Naive thymus-derived CD4-positive, alpha-beta T cell (primary cell): Measurements from ENCODE around the gene SPARC. TPM values are rescaled to one million over a fixed set of nuclear protein-coding genes. Genes with fewer than 3 reads are reported as not detected.

ENCODE experiments used
- ATAC-seq: fragments of 150-1000 bp; cut with Tn5 transposase; 2 replicates; pipeline ENCODE4 v1.10.0; 2021; ENCODE audit warnings: mild to moderate bottlenecking, moderate library complexity
- CTCF ChIA-PET: fragments of 350-600 bp; sonication (Branson Sonifier 250); formaldehyde crosslinking; loops from one replicate; lab custom pipeline; 2021; ENCODE audit warnings: antibody characterized with exemption; lab: Charles Lee
- POLR2A ChIA-PET: fragments of 350-600 bp; sonication (Branson Sonifier 250); formaldehyde crosslinking; loops from one replicate; lab custom pipeline; 2021; ENCODE audit warnings: antibody characterized with exemption, inconsistent platforms; lab: Charles Lee
- DNase-seq, 9 donors: peaks; one replicate each; pipeline versions ENCODE4 v3.0.0 to v3.0.0-alpha.2; 2020 to 2022; ENCODE audit warnings: mixed read lengths in 1 of 9
- H3K27ac ChIP-seq: one replicate; pipeline ENCODE4 v1.7.0; 2013; ENCODE audit warnings: mild to moderate bottlenecking, low read depth, low read length, moderate library complexity
- H3K27me3 ChIP-seq, 2 donors: one replicate each; pipeline ENCODE4 v1.7.0; 2013; ENCODE audit warnings: low read length in 2 of 2, mild to moderate bottlenecking in 2 of 2, moderate library complexity in 2 of 2; ENCODE audit not compliant: control insufficient read depth in 2 of 2, insufficient read depth in 2 of 2
- H3K36me3 ChIP-seq, 3 experiments: 1 replicate in 2 of 3; 2 replicates in 1 of 3; pipeline ENCODE4 v1.7.0; 2013; ENCODE audit warnings: low read length in 3 of 3, mild to moderate bottlenecking in 3 of 3, moderate library complexity in 1 of 3; ENCODE audit not compliant: insufficient read depth in 3 of 3, control insufficient read depth in 2 of 3
- H3K4me1 ChIP-seq, 2 donors: one replicate each; pipeline ENCODE4 v1.7.0; 2013; ENCODE audit warnings: low read length in 2 of 2, mild to moderate bottlenecking in 2 of 2, moderate library complexity in 1 of 2; ENCODE audit not compliant: control insufficient read depth in 2 of 2, insufficient read depth in 2 of 2
- H3K4me3 ChIP-seq: 2 replicates; pipeline ENCODE4 v1.7.0; 2013; ENCODE audit warnings: mild to moderate bottlenecking, low read length
- H3K9me3 ChIP-seq, 3 experiments: 1 replicate in 2 of 3; 2 replicates in 1 of 3; pipeline ENCODE4 v1.7.0; 2013; ENCODE audit warnings: low read length in 3 of 3; ENCODE audit not compliant: control insufficient read depth in 2 of 3
- H3K27ac Mint-ChIP-seq, 9 donors: one replicate each; pipeline ENCODE4 v1.8.0; 2020 to 2022; ENCODE audit warnings: mixed read lengths in 9 of 9, mild to moderate bottlenecking in 8 of 9, moderate library complexity in 5 of 9, inconsistent platforms in 2 of 9
- H3K27me3 Mint-ChIP-seq, 5 donors: one replicate each; pipeline ENCODE4 v1.8.0; 2021 to 2022; ENCODE audit warnings: mixed read lengths in 5 of 5, mild to moderate bottlenecking in 1 of 5
- H3K36me3 Mint-ChIP-seq, 5 donors: one replicate each; pipeline ENCODE4 v1.8.0; 2020 to 2022; ENCODE audit warnings: mixed read lengths in 5 of 5, mild to moderate bottlenecking in 3 of 5, inconsistent platforms in 1 of 5
- H3K4me1 Mint-ChIP-seq, 7 donors: one replicate each; pipeline ENCODE4 v1.8.0; 2020 to 2022; ENCODE audit warnings: mixed read lengths in 7 of 7, mild to moderate bottlenecking in 3 of 7, inconsistent platforms in 1 of 7
- H3K4me3 Mint-ChIP-seq, 10 donors: one replicate each; pipeline ENCODE4 v1.8.0; 2020 to 2022; ENCODE audit warnings: mild to moderate bottlenecking in 10 of 10, mixed read lengths in 10 of 10, moderate library complexity in 6 of 10, inconsistent platforms in 2 of 10
- H3K9me3 Mint-ChIP-seq, 11 donors: one replicate each; pipeline ENCODE4 v1.8.0; 2020 to 2022; ENCODE audit warnings: mixed read lengths in 11 of 11, mild to moderate bottlenecking in 4 of 11, inconsistent platforms in 1 of 11, moderate library complexity in 1 of 11
- intact Hi-C, 2 donors: fragments of 100-400 bp; cut with micrococcal nuclease; formaldehyde crosslinking; loops; one replicate each; pipeline ENCODE4 v1.15.1; 2023
- polyA plus RNA-seq, 2 donors: library from polyadenylated mRNA; unstranded; fragments of 300-500 nt; fragmentation: Illumina TruSeq; gene quantifications; one replicate each; pipeline ENCODE4 v1.2.3, GENCODE V29; 2021
- total RNA-seq, 6 experiments: library from RNA in 5 of 6; stranded (reverse) in 5 of 6; gene quantifications; 1 replicate in 5 of 6; 2 replicates in 1 of 6; pipeline ENCODE4 v1.2.3 and lab custom pipeline; 2021 to 2026

The SPARC gene
- total and polyA plus RNA-seq, 7 experiments from 2014 or later, result 0.30 to 14.5 (median 0.62) TPM; not detected in 2

DNA sequence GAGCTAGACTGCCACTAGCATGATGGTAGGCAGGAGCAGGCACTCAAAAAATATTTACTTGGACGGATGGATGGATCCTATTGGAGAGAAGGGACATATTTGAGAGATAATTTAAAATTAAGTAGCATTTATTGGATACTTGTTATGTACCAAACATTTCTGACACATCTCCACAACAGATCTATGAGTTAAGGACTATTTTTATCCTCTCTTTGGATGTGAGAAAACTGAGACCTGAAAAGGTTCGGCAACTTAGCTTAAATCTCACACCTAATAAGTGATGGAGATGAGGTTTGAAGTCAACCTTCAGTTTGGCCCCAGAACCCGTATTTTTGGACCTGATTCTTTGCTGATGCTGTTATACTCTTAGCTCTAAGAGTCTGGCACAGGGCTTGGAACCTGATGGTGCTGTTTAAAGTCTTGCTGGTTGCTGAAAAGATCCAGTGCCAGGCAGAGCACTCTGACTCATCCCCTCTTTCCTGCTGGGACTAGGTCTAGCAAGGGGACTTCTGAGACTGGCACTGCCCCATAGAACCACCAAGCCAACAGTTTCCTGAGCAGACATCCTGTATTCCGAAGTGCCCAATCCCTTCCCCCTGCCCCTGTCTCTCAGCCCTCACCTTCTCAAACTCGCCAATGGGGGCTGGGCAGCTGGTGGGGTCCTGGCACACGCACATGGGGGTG, 15.6 kb downstream of the SPARC start:
- Mint-ChIP-seq H3K27ac (no peak overlapping the region), H3K4me1 (peaks cover 0 to 3% (median 0%) of the 10 kb centered on the region in 7 donors), H3K27me3 (peaks cover 0 to 3% (median 0%) of the 10 kb centered on the region in 5 donors), H3K36me3 (no peaks in the 10 kb centered on the region), H3K9me3 (no peaks in the 10 kb centered on the region), H3K4me3 (no peak overlapping the region)
- CTCF ChIA-PET, result interaction anchor here (1.9 kb wide), 1 partner anchor 12 kb away, joined by 5 read pairs; no protein-coding TSS in a partner anchor
- Histone ChIP-seq H3K4me3 (no peak overlapping the region), H3K36me3 (no peaks in the 10 kb centered on the region), H3K9me3 (no peaks in the 10 kb centered on the region), H3K27ac (no peak overlapping the region), H3K27me3 (no peaks in the 10 kb centered on the region), H3K4me1 (no peaks in the 10 kb centered on the region)
- no peak for ATAC-seq
- intact Hi-C loops, result no loop called here
- no peak for DNase-seq
- POLR2A ChIA-PET, result no interaction called here

DNA sequence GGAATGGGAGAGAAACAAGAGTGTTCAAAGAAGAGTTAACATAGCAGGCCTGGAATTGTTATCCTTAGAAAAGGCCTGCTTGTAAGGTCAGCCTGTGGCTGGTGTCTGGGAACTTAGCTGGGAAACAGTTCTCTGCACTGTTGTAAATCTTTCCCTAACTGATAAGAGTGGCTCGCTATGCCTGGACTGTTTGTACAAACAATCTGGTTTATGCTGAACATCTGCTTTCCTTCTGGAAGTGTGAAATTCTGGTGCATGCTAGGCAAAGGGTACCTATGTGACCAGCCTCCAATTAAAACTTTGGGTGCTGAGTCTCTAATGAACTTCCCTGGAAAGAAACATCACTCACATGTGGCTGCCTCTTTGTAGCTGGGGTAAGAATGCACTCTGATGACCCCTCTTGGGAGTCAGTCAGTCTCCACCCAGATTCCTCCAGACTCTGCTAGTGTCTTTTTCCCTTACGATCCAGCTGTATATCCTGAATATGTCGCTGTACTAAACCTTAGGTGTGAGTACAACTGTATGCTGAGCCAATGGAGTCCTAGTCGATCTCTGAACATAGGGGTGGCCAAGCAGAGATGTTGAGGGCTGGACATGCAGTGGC, 16.5 kb downstream of the SPARC start:
- no peak for ATAC-seq
- no peak overlapping the region for H3K27ac ChIP-seq
- no peaks in the 10 kb centered on the region for H3K4me1 ChIP-seq
- CTCF ChIA-PET, result interaction anchor here (0.5 kb wide), 1 partner anchor 22 kb away, joined by 5 read pairs; no protein-coding TSS in a partner anchor
- intact Hi-C loops, result no loop called here
- H3K27me3 ChIP-seq, result no peaks in the 10 kb centered on the region
- H3K9me3 Mint-ChIP-seq, result no peaks in the 10 kb centered on the region
- H3K4me3 Mint-ChIP-seq, result no peak overlapping the region
- no peak overlapping the region for H3K4me3 ChIP-seq
- peaks cover 0 to 3% (median 0%) of the 10 kb centered on the region in 5 donors for H3K27me3 Mint-ChIP-seq
- no peaks in the 10 kb centered on the region for H3K36me3 Mint-ChIP-seq
- H3K36me3 ChIP-seq, result no peaks in the 10 kb centered on the region
- no peaks in the 10 kb centered on the region for H3K9me3 ChIP-seq
- no peak for DNase-seq
- no peaks in the 10 kb centered on the region for H3K4me1 Mint-ChIP-seq
- H3K27ac Mint-ChIP-seq, result no peak overlapping the region
- POLR2A ChIA-PET, result no interaction called here

DNA sequence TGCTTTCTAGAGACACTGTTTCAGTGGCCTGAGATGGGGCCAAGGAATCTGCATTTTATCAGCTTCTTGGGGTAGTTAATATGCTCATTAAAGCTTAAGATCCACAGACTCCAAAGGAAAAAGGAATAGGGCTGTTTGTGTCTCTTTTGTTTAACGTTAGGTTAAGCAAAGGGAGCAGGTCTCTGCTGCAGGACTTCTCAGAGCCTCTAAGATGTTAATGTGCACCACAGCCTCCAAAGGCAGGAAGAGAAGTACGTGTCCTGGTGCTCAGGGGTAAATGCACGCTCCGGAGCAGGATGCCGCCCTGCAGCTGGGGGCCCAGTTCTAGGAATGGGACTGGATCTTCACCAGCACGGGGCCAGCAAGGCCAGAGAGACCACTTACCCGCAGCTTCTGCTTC, 19.6 kb downstream of the SPARC start:
- CTCF ChIA-PET, result no interaction called here
- H3K36me3 Mint-ChIP-seq, result no peaks in the 10 kb centered on the region
- H3K36me3 ChIP-seq, result no peaks in the 10 kb centered on the region
- no peaks in the 10 kb centered on the region for H3K9me3 Mint-ChIP-seq
- H3K4me3 Mint-ChIP-seq, result no peak overlapping the region
- no peak overlapping the region for H3K27ac ChIP-seq
- H3K27me3 Mint-ChIP-seq, result peaks cover 0 to 7% (median 0%) of the 10 kb centered on the region in 5 donors
- no peaks in the 10 kb centered on the region for H3K4me1 ChIP-seq
- POLR2A ChIA-PET, result interaction anchor here (0.6 kb wide), 1 partner anchor 106 kb away, joined by 3 read pairs; no protein-coding TSS in a partner anchor
- H3K27ac Mint-ChIP-seq, result no peak overlapping the region
- H3K27me3 ChIP-seq, result no peaks in the 10 kb centered on the region
- ATAC-seq (no peak), DNase-seq (no peak)
- H3K4me1 Mint-ChIP-seq, result peaks cover 9 to 15% (median 12%) of the 10 kb centered on the region in 7 donors
- no peaks in the 10 kb centered on the region for H3K9me3 ChIP-seq
- intact Hi-C loops, result no loop called here
- no peak overlapping the region for H3K4me3 ChIP-seq

- CTCF ChIA-PET, result interaction anchor here (0.6 kb wide), 1 partner anchor 9 kb away, joined by 3 read pairs; no protein-coding TSS in a partner anchor
- intact Hi-C loops, result no loop called here
Observed at GRCh38 chr5:151665613-151666012, 21.1 kb downstream of the SPARC start.

GRCh38 chr5:151664694-151665585, 21.8 kb downstream of the SPARC start:
- Mint-ChIP-seq H3K4me1 (peaks cover 9 to 15% (median 12%) of the 10 kb centered on the region in 7 donors), H3K9me3 (no peaks in the 10 kb centered on the region), H3K27me3 (peaks cover 0 to 9% (median 0%) of the 10 kb centered on the region in 5 donors), H3K4me3 (no peak overlapping the region), H3K27ac (peak overlapping the region in 1 of 9 donors; percentile 31), H3K36me3 (no peaks in the 10 kb centered on the region)
- Histone ChIP-seq H3K27me3 (no peaks in the 10 kb centered on the region), H3K4me3 (no peak overlapping the region), H3K36me3 (no peaks in the 10 kb centered on the region), H3K9me3 (no peaks in the 10 kb centered on the region), H3K27ac (no peak overlapping the region), H3K4me1 (no peaks in the 10 kb centered on the region)
- intact Hi-C loops, result no loop called here
- POLR2A ChIA-PET, result no interaction called here
- no peak for DNase-seq
- ATAC-seq, result no peak
- CTCF ChIA-PET, result no interaction called here

More at GRCh38 chr5:151665613-151666012, 21.1 kb downstream of the SPARC start:
- H3K36me3 ChIP-seq, result no peaks in the 10 kb centered on the region
- POLR2A ChIA-PET, result no interaction called here
- no peak for DNase-seq
- H3K9me3 ChIP-seq, result no peaks in the 10 kb centered on the region
- Mint-ChIP-seq H3K4me3 (no peak overlapping the region), H3K27me3 (peaks cover 0 to 10% (median 0%) of the 10 kb centered on the region in 5 donors), H3K27ac (no peak overlapping the region), H3K4me1 (peaks cover 9 to 15% (median 12%) of the 10 kb centered on the region in 7 donors), H3K9me3 (no peaks in the 10 kb centered on the region), H3K36me3 (no peaks in the 10 kb centered on the region)
- no peaks in the 10 kb centered on the region for H3K27me3 ChIP-seq
- no peaks in the 10 kb centered on the region for H3K4me1 ChIP-seq
- no peak overlapping the region for H3K27ac ChIP-seq
- ATAC-seq, result no peak
- H3K4me3 ChIP-seq, result no peak overlapping the region

DNA sequence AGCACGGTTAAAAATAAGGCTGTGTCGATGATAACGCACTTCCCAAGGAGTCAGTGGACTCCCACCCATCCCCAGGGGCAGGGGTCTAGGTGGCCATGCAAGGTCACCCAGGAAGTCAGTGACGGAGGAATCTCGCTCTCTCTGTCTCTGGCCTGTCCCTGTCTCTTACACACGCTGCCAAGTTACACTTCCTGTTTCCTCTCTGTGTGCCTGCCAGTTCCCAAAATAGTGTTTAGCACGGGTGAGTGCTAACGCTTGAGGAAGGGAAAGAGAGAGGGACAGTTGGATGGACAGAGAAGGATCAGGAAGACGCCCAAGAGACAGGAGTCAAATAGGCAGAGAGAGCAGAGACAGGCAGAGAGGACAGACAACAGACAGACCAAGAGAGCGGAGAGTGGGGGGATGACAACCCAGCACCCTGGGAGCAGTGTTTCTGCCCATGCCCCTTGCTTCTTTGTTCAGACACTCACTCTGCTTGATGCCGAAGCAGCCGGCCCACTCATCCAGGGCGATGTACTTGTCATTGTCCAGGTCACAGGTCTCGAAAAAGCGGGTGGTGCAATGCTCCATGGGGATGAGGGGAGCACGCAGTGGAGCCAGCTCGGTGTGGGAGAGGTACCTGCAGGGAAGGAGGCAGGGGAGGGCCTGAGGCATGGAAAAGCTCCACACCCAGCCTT, 23.0 kb downstream of the SPARC start:
- peaks cover 9 to 18% (median 14%) of the 10 kb centered on the region in 7 donors for H3K4me1 Mint-ChIP-seq
- H3K27me3 ChIP-seq, result no peaks in the 10 kb centered on the region
- no peak overlapping the region for H3K4me3 ChIP-seq
- no peaks in the 10 kb centered on the region for H3K9me3 ChIP-seq
- H3K4me1 ChIP-seq, result no peaks in the 10 kb centered on the region
- CTCF ChIA-PET, result no interaction called here
- no peaks in the 10 kb centered on the region for H3K9me3 Mint-ChIP-seq
- POLR2A ChIA-PET, result no interaction called here
- H3K27ac Mint-ChIP-seq, result peak overlapping the region in 4 of 9 donors; percentile 8 to 56 (median 35)
- no peak for DNase-seq
- peak; percentile 49 for ATAC-seq
- peaks cover 0 to 9% (median 6%) of the 10 kb centered on the region in 5 donors for H3K27me3 Mint-ChIP-seq
- H3K36me3 Mint-ChIP-seq, result no peaks in the 10 kb centered on the region
- H3K36me3 ChIP-seq, result no peaks in the 10 kb centered on the region
- no peak overlapping the region for H3K27ac ChIP-seq
- peak overlapping the region in 1 of 10 donors; percentile 23 for H3K4me3 Mint-ChIP-seq
- intact Hi-C loops, result no loop called here
